Activated naive CD8-positive, alpha-beta T cell (primary cell): ENCODE data around the gene FFAR4.
"Not testable (repeated sequence)": the region's sequence is repeated elsewhere in the genome, so short reads cannot be mapped to it uniquely, and the experiment has no call there.

ENCODE experiments used
- H3K27ac Mint-ChIP-seq: one replicate; pipeline ENCODE4 v1.8.0; 2021; ENCODE audit warnings: mixed read lengths
- H3K27me3 Mint-ChIP-seq: one replicate; pipeline ENCODE4 v1.8.0; 2021; ENCODE audit warnings: mixed read lengths
- H3K36me3 Mint-ChIP-seq: one replicate; pipeline ENCODE4 v1.8.0; 2021; ENCODE audit warnings: mixed read lengths
- H3K4me1 Mint-ChIP-seq: one replicate; pipeline ENCODE4 v1.8.0; 2021; ENCODE audit warnings: low read depth, mixed read lengths
- H3K4me3 Mint-ChIP-seq: one replicate; pipeline ENCODE4 v1.8.0; 2021; ENCODE audit warnings: mild to moderate bottlenecking, mixed read lengths
- H3K9me3 Mint-ChIP-seq: one replicate; pipeline ENCODE4 v1.8.0; 2021; ENCODE audit warnings: low read depth, mixed read lengths

Gene FFAR4

GRCh38 chr10:93566435-93567276 is at the start of gene FFAR4:
Gene FFAR4, plus strand, starts transcription at chr10:93566665. Its CDS starts 56 bp downstream, at chr10:93566721.
- no peaks in the 10 kb centered on the region for H3K9me3 Mint-ChIP-seq
- no peaks in the 10 kb centered on the region for H3K36me3 Mint-ChIP-seq
- no peak within 1 kb of the TSS for H3K27ac Mint-ChIP-seq
- no peak within 1 kb of the TSS for H3K4me3 Mint-ChIP-seq
- peaks cover 5% of the 10 kb centered on the region for H3K4me1 Mint-ChIP-seq
- peaks cover 33% of the 10 kb centered on the region for H3K27me3 Mint-ChIP-seq

DNA sequence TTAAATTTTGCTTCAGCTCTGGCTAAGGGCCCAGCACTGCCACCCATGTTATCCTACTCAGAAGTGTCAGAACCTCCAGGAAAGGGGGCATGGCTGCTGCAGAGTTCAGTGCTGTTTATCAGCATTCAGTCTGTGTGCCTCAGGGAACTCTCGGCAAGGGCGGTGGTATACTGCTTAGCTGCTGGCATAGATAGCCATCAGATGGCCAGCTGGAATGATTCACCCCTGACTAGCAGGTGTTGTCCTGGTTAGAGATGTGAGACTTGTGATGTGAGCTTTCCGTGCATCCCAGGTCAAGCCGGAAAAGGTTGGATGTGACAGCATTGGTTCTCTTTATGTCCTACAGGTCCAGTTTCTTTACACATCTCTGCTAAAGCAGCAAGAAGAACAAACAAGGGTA is 47.9 kb upstream of the FFAR4 start:
- no peaks in the 10 kb centered on the region for H3K36me3 Mint-ChIP-seq
- H3K27ac Mint-ChIP-seq = no peak overlapping the region
- H3K4me3 Mint-ChIP-seq = no peak overlapping the region
- H3K4me1 Mint-ChIP-seq = no peaks in the 10 kb centered on the region
- H3K9me3 Mint-ChIP-seq = no peaks in the 10 kb centered on the region
- no peaks in the 10 kb centered on the region for H3K27me3 Mint-ChIP-seq

- Mint-ChIP-seq H3K27ac (no peak overlapping the region), H3K4me3 (no peak overlapping the region), H3K36me3 (no peaks in the 10 kb centered on the region), H3K4me1 (no peaks in the 10 kb centered on the region), H3K27me3 (peaks cover 5% of the 10 kb centered on the region), H3K9me3 (no peaks in the 10 kb centered on the region)
Observed at GRCh38 chr10:93535293-93535692, 31.2 kb upstream of the FFAR4 start.

GRCh38 chr10:93540871-93541270 is 25.6 kb upstream of the FFAR4 start:
- H3K4me3 Mint-ChIP-seq, H3K9me3 Mint-ChIP-seq, H3K27me3 Mint-ChIP-seq, H3K27ac Mint-ChIP-seq, H3K36me3 Mint-ChIP-seq, H3K4me1 Mint-ChIP-seq: not testable (repeated sequence)

DNA sequence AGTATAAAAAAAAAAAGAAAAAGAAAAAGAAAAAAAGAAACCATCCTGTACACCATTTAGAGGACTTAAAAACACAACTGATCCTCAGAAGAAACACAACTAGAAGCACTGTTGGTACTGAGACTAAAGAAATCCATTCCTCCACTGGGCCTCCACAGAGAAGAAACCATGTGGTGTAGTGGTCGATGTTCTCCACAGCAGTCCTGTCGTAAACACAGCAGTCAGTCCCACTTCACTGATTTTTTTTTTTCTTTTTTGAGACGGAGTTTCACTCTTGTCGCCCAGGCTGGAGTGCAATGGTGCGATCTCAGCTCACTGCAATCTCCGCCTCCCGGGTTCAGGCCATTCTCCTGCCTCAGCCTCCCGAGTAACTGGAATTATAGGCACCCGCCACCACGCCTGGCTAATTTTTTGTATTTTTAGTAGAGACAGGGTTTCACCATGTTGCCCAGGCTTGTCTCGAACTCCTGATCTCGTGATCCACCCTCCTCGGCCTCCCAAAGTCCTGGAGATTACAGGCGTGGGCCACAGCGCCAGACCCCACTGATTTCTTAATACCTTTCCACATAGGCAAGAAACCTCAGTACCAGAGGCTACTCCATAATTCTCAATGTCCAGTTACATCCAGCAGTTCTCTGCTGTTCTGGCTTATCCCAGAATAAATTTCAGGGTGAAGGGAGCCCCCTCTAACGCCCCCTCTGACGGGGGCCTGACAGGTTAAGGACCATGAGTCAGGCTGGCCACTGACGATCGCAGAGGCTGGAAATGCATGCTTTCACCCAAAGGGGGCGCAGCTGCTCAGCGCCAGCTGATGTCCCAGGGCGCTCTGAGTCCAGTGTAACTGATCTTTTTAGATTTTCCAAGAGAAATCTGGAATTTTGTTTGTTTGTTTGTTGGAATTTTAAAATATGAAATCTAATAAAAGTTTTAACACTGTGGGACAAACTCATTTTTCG is 24.8 kb upstream of the FFAR4 start:
- peaks cover 2% of the 10 kb centered on the region for H3K4me1 Mint-ChIP-seq
- peaks cover 3% of the 10 kb centered on the region for H3K27me3 Mint-ChIP-seq
- no peaks in the 10 kb centered on the region for H3K9me3 Mint-ChIP-seq
- no peak overlapping the region for H3K4me3 Mint-ChIP-seq
- H3K27ac Mint-ChIP-seq = no peak overlapping the region
- no peaks in the 10 kb centered on the region for H3K36me3 Mint-ChIP-seq

GRCh38 chr10:93542358-93542791 is 24.1 kb upstream of the FFAR4 start:
- H3K36me3 Mint-ChIP-seq = no peaks in the 10 kb centered on the region
- H3K27ac Mint-ChIP-seq = no peak overlapping the region
- no peak overlapping the region for H3K4me3 Mint-ChIP-seq
- no peaks in the 10 kb centered on the region for H3K9me3 Mint-ChIP-seq
- peaks cover 3% of the 10 kb centered on the region for H3K27me3 Mint-ChIP-seq
- peaks cover 2% of the 10 kb centered on the region for H3K4me1 Mint-ChIP-seq

DNA sequence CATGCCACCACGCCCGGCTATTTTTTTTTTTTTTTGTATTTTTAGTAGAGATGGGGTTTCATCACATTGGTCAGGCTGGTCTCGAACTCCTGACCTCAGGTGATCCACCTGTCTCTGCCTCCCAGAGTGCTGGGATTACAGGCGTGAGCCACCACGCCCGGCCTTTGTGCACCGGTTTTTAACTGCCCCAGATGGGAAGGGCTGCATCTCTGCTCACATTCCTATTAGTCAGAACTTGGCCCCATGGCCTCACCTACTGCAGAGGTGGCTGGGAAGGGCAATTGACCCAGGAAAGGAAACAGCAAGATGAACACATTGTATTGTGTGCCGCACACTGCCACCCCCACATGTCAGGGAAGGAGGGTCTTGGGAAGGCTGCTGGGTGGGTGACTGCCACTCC is 19.5 kb upstream of the FFAR4 start:
- not testable (repeated sequence) for H3K36me3 Mint-ChIP-seq, H3K27me3 Mint-ChIP-seq, H3K4me3 Mint-ChIP-seq, H3K4me1 Mint-ChIP-seq, H3K9me3 Mint-ChIP-seq, H3K27ac Mint-ChIP-seq

GRCh38 chr10:93547522-93547921 is 18.9 kb upstream of the FFAR4 start:
- no peaks in the 10 kb centered on the region for H3K9me3 Mint-ChIP-seq

GRCh38 chr10:93548376-93549071 is 17.9 kb upstream of the FFAR4 start:
- peaks cover 5% of the 10 kb centered on the region for H3K27me3 Mint-ChIP-seq
- H3K4me3 Mint-ChIP-seq = no peak overlapping the region
- no peak overlapping the region for H3K27ac Mint-ChIP-seq
- no peaks in the 10 kb centered on the region for H3K36me3 Mint-ChIP-seq
- no peaks in the 10 kb centered on the region for H3K9me3 Mint-ChIP-seq
- H3K4me1 Mint-ChIP-seq = no peaks in the 10 kb centered on the region

More at GRCh38 chr10:93547522-93547921, 18.9 kb upstream of the FFAR4 start:
- H3K27ac Mint-ChIP-seq = no peak overlapping the region
- H3K4me1 Mint-ChIP-seq = peaks cover under 1% of the 10 kb centered on the region
- no peaks in the 10 kb centered on the region for H3K36me3 Mint-ChIP-seq
- peaks cover 5% of the 10 kb centered on the region for H3K27me3 Mint-ChIP-seq
- no peak overlapping the region for H3K4me3 Mint-ChIP-seq

DNA sequence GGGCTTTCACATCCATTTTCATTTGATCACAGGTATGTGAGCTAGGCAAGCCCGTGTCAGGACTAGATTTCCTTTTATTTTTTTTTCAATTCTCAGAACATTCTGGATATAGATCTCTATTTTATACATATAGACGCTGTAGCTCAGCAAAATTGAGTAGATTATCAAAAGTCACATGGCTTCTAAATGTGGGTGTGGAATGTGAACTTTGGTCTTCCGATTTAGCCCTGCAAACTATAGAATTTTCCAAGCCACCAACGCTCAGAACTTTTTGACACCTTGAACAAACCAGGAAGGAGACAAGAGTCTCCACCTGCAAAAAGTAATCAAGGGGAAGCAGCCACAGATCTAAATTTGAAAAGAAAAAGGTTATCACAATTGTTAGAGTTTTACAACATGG is 15.9 kb upstream of the FFAR4 start:
- H3K4me3 Mint-ChIP-seq = no peak overlapping the region
- no peaks in the 10 kb centered on the region for H3K4me1 Mint-ChIP-seq
- H3K27me3 Mint-ChIP-seq = peaks cover 2% of the 10 kb centered on the region
- H3K36me3 Mint-ChIP-seq = no peaks in the 10 kb centered on the region
- H3K9me3 Mint-ChIP-seq = no peaks in the 10 kb centered on the region
- H3K27ac Mint-ChIP-seq = no peak overlapping the region

GRCh38 chr10:93552780-93553179 is 13.7 kb upstream of the FFAR4 start:
- Mint-ChIP-seq H3K27ac (no peak overlapping the region), H3K36me3 (no peaks in the 10 kb centered on the region), H3K9me3 (no peaks in the 10 kb centered on the region), H3K27me3 (peaks cover 2% of the 10 kb centered on the region), H3K4me3 (no peak overlapping the region), H3K4me1 (no peaks in the 10 kb centered on the region)

DNA sequence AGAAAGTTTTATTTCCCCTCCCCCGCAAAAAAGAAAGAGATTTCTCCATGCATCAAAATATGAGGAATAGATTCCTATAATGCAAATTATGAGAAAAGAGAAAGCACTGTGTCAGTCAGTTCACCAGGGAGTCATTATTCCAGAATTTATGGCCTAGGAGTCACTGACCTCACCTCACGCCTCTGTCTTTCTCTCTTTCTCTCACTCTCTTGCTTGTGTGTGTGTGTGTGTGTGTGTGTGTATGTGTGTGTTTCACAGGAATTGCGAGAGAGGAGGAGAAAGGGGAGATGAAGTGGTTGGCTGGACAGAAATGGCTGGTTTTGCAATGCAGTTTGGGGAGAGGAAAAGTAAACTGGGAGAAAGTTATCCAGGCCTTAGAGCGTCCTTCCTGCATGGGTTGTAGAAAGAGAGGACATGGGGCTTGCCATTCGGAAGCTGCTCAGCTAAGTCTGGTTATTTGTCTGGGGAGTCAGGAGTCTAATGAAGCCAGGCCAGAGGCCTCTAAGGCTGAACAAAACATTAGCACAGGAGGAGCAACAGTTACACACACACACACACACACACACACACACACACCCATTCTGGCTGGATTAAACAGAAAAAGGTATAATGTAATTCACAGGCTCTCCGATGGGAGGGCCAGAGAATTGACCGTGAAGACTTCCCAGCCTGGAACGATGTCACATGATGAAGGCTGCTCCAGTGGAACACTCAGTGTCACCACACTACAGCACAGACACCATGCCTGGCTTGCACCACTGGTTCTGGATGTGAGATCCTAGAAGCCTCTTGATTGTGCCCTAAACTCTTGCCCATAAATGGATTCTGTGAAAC is 12.8 kb upstream of the FFAR4 start:
- Mint-ChIP-seq H3K9me3 (no peaks in the 10 kb centered on the region), H3K4me1 (no peaks in the 10 kb centered on the region), H3K27ac (no peak overlapping the region), H3K4me3 (no peak overlapping the region), H3K27me3 (no peaks in the 10 kb centered on the region), H3K36me3 (no peaks in the 10 kb centered on the region)

GRCh38 chr10:93554316-93554663 is 12.2 kb upstream of the FFAR4 start:
- Mint-ChIP-seq H3K27me3 (no peaks in the 10 kb centered on the region), H3K36me3 (no peaks in the 10 kb centered on the region), H3K9me3 (no peaks in the 10 kb centered on the region)

GRCh38 chr10:93554760-93555432 is 11.6 kb upstream of the FFAR4 start:
- Mint-ChIP-seq H3K4me1 (no peaks in the 10 kb centered on the region), H3K36me3 (no peaks in the 10 kb centered on the region), H3K27ac (no peak overlapping the region), H3K27me3 (peaks cover 4% of the 10 kb centered on the region), H3K9me3 (no peaks in the 10 kb centered on the region), H3K4me3 (no peak overlapping the region)

More at GRCh38 chr10:93554316-93554663, 12.2 kb upstream of the FFAR4 start:
- Mint-ChIP-seq H3K27ac (no peak overlapping the region), H3K4me3 (no peak overlapping the region), H3K4me1 (no peaks in the 10 kb centered on the region)
